DMS79 treated with DMSO at 0.1 percent for 48 hours (cell line): ENCODE data around the gene SFN.
"Not testable (repeated sequence)": the region's sequence is repeated elsewhere in the genome, so short reads cannot be mapped to it uniquely, and the experiment has no call there.

Experiments used
- DNase-seq: peaks from one replicate; lab custom pipeline; 2025; lab: John Stamatoyannopoulos, UW

The SFN gene

DNA sequence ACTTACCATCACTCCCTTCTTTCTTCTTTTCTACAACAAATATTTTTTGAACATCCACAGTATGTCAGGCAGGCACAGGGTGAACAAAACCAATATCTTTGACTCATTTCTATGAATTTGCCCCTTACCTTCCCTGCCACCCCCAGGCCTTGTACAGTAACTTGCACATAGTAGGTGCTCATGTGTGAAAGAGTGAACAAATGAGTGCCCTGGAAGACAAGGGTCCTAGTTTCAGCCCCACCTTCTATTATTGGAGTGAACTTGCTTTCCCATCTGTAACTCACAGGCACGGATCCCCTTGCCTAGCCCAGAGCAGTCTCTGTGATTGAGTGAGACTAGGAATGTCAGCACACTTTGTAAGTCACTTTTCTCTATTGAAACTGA lies 23.6 kb upstream of the SFN start:
- DNase-seq, result no peak

DNA sequence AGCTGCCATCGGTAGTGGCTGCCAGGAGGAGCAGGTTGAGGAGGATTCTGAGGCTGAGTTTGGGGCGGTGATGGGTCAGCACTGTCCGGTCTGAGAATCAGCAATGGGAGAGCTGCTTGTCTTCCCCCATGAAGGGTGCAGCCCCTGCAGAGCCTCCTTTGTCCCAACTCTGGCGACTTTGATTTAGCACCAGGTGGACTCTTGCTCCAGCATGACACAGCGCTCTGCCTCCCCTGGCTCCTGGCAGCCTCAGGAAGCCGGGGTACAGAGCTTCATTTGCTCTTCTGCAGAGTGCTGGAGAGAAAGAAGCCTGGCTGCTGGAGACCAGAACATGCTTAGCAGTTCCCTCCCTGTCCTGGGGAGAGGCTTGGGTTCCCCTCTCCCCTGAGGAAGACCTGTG lies 23.2 kb upstream of the SFN start:
- DNase-seq, result no peak

DNA sequence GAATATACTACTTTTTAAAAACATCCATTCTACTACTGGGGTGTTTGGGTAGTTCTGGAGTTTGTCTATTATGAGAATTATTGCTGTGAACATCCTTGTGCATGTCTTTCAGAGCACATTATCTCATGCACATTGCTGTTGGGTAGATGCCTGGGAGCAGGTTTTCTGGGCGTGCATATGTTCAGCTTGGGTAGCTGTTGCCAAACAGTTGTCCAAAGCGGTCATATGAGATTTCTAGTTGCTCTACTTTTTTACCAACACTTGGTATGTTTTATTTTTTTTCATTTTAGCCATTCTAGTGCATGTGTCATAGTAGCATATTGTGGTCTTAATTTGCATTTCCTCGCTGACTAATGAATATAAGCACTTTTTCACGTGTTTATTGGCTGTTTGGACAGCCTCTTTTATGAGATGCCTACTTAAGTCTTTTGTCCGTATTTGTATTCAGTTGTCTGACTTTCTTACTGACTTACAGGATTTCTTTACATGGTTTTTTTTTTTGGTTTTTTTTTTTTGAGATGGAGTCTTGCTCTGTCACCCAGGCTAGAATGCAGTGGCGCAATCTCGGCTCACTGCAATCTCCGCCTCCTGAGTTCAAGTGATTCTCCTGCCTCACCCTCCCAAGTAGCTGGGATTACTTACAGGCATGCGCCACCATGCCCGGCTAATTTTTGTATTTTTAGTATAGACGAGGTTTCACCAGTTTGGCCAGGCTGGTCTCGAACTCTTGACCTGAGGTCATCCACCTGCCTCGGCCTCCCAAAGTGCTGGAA lies 18.3 kb upstream of the SFN start:
- no peak for DNase-seq

DNA sequence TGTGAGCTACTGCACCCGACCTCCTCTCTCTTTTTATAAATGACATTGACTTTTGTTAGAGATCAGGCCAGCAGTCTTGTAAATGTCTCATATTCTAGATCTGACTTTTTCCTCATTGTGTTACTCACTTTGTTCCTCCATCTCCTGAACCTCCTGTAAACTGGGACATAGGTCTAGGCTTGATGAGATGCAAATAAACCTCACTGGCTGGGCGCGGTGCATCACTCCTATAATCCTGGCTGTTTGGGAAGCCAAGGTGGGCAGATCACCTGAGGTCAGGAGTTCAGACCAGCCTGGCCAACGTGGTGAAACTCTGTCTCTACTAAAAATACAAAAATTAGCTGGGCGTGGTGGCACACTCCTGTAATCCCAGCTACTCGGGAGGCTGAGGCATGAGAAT lies 15.1 kb upstream of the SFN start:
- DNase-seq, result not testable (repeated sequence)

DNA sequence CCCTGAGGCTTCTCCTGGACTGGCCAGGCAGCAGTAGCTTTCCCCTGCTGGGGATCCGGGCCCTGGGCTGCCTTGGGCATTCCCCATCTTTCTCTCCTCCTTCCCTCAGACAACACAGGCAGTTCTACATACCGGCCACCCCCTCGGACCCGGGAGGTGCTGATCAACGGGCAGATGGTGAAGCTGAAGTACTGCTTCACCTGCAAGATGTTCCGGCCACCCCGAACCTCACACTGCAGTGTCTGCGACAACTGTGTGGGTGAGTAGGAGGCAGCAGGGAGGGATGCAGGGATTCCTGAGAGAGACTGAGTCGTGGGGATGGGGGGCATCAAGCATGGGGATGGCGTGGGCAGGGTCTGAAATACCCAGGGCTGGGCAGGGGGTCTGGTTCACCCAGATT lies 14.4 kb upstream of the SFN start:
- no peak for DNase-seq

DNA sequence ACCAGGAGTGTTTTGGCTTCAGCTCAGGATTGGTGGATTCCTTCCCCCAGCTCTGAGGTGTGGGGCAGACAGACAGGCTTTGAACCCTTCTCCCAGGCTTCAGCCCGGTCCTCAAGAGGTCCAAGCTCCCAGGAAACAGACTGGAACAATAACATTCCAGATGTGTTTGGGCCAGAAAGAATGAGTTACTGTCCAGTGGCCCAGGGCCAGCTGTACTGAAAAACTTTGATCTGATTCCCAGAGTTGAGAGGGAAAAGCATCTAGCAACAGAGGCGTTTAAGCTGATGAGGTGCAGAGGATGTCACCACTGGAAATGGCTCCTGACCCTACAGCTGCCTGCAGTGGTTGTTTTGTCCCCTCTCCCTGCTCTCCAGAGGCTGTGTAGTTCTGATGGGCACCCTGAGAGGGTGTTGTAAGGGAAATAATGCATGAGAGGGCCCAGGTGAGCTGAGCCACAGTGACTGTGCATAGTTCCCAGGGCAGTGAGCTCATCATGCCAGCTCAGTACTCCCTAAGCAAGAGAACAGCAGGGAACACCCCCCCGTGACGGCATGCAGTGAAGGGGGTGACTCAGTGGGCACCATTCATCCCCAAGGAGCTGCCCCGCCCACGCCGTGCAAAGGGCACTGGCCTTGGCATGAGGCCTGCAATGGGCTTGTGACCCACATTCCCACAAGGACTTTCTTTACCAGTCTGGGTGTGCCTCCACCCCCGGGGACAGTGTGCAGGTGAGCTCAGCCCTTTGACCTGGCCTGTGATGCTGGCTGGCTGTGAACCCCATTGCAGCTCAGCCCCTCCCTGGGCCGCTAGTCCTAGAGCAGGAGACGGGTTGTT lies 13.8 kb upstream of the SFN start:
- no peak for DNase-seq

DNA sequence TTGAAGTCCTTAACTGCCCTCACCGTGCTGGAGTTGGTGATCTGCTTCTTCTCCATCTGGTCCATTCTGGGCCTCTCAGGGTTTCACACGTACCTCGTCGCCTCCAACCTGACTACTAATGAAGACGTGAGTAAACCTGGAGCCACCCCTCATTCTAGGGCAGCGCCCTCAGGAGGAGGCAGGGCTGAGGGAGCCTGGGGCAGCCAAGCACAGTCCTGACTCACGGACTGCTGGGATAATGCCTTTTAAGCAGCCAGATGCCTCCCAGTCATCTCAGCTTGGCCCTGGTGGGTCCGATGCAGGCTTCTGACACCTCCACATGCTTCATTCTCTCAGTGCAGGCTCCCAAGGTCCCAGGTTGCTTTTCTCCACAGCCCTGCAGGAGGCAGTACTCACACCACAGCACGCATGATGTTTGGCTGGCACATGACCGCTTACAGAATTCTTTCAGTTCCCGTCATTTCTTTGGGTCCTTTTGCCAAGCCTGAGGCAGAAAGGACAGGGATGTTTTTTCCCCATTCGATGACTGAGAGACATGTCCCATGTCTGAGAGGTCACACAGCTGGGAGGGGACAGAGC lies 11.8 kb upstream of the SFN start:
- DNase-seq, result no peak

DNA sequence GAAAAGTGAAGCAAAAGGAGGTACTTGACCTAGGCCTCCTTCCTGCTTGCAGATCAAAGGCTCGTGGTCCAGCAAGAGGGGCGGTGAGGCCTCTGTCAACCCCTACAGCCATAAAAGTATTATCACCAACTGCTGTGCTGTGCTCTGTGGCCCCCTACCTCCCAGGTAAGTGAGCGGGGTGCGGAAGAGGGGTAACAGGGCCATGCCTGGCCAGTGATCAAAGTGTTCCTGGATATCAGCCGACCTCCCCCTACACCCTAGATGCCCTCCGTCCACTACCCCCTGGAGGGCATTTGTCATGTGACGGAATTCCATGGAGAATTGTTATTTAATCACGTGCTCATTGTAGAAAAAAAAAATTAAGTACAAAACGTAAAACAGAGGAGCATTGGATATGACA lies 10.2 kb upstream of the SFN start:
- no peak for DNase-seq

DNA sequence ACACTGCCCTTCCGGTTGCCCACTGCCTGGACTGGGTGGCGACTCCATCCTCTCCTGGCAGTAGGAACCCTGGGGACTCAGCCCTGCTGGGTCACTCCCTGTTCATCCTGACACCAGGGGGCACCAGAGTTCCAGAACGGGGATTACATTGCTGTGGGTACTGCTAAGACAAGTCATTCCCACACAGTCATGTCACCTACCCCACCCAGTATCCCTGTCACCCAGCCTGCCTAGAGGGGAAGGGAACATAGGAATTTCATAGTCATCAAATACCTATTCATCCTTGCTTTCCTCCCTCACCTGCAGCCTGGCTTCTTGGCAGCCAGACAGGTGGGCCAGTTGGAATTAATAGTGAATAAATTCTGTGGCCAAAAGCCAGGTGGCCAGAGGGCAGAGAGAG lies 9.8 kb upstream of the SFN start:
- peak; percentile 27 for DNase-seq

DNA sequence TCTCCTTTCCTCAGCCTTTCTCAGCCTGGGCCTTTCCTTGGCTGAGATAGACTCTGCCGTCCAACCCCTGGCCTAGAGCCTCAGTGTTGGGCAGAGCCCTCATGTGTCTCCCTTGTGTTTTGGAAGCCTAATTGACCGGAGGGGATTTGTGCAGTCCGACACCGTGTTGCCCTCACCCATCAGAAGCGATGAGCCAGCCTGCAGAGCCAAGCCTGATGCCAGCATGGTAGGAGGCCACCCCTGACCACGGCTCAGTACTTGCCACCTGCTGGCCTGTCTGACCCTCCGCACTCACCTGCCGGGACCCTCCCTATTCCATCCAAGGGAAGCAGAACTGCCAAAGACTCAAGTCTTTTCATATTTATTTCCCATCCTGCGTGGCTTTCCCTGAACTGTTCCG lies 9.3 kb upstream of the SFN start:
- no peak for DNase-seq

DNA sequence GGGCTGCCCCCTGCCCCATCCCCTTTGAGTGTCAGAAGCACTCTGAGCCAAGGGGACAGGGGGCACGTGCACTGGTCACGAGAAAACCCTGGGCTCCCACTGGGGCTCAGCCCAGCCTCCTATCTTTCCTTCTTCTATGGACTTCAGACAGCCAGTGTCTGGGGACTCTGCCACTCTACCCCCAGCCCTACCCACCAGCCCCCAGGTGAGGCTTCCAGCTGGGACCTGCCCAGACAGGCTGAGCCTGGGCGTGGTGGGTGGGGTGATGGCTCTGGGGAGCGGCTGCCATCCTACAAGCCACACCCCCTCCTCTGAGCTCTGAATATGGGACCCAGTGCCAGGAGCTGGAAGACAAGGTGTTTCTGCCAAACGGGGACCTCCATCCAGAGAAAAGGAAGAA lies 8.0 kb upstream of the SFN start:
- DNase-seq, result no peak

DNA sequence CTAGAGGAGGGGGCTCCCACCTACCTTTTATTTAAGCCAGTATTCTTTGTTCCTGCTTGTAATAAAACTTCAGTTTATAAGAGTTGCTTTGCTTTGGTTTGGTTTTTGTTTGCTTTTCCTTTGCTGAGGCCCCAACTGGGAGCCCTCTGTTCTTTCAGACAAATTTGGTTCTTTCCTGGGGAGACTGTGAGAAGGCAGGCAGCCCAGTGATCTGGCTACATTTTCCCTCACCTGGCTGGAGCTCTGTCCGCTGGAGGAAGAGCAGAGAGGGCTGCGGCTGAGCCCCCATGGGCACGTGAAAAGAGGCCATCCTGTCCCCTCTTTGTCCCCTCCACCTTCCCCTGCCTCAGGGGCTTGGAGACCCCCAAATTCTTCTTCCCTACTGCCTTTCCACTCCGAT lies 7.3 kb upstream of the SFN start:
- no peak for DNase-seq

DNA sequence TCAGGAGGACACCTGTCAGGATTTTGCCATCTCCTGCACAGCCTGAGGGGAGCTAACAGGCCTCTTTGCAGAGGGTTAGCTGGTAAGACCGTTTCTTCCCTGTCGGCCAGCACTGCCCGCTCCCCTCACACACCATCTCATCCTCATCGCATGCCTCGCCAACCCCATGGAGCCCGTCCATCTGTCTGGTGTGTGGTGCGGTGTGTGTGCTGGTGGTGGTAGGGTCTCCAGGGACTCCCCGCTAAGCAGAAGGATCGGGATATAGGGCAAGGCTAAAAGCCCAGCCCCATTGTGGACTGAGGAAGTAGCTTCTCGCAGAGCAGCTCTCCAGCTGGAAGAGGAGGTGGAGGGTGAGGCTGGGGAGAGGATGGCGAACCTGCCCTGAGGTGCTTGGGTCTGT lies 6.8 kb upstream of the SFN start:
- no peak for DNase-seq

DNA sequence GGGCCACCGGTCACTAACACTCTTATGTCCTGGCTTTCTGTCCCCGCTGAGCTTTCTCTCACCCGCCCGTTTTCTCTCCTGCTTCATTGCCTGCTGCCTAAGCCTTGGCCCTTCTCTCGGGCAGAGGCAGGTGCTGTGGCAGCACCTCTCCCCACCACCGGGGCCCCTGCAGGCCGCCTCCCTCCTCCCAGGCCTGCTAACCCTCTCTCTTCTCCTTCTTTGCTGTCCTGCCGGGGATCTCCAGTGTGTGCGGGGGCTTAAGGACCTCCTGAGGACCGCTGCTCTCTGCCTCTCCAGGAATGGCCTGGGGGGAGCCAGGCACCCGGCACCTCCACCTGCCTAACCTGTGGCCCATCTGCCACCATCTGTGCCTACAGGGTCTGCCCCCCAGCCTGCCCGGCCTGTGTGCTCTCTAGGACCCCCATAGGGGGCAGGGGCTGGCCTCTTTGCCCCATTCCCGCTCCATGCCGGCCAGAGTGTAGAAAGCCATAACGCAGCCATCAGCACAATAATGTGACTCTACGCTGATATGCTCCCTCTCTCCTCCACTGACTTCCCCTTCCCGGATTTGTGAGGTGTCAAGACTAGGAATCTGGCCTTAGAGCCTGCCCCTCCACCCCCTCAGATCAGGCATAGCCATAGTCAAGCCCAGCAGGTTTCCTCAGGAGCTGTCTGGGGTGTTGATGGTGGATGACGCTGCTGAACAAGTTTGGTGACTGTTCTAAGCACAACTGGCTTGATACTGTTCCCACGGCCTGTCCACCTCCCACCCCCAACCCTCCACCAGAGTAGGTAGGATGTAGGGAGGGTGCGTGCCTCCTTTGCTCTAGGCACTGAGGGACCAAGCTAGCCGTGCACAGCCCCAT lies 6.1 kb upstream of the SFN start:
- no peak for DNase-seq

DNA sequence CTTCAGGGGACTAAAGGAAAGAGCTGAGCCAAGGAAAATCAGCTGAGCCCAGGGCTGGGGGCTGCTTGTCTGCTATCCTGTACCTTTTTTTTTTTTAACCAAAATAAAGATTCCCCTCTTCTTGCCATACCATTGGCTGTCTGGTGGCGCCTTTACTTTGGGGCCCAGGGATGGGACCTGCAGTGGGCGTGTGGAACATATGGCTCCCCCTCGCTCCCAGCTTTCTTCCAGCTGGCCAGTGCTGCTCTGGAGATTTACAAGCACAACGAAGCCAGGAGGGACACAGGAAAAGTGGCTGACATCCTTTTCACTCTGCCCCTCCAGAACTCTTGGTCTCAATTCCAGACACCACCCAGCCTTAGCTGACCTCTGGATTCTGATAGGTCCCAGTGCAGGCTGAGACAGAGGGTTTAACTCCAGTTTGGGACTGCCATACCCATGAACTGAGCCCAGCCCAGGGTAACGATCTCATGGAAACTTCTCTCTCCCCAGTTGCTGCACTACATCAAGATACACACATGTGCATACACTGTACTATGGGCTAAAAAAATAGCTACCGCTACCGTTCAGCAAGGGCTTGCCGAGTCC lies 5.4 kb upstream of the SFN start:
- no peak for DNase-seq

DNA sequence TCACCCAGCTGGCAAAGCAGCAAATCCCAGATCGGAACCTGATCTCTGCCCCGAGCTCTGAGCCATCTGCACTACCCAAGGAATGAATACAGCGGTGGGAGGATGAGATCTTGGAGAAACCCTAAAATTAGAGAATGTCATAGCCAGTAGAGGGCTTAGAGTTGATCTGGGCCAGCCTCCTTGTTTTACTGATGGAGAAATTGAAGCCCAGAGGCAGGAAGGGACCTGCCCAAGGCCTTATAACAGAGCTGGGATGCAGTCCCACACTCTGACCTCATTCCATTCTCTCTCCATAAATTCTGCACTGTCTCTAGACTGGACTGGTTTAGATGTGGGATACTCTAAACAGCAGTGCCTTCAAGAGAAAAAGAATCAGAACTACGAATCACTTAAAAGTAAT lies 4.8 kb upstream of the SFN start:
- no peak for DNase-seq

DNA sequence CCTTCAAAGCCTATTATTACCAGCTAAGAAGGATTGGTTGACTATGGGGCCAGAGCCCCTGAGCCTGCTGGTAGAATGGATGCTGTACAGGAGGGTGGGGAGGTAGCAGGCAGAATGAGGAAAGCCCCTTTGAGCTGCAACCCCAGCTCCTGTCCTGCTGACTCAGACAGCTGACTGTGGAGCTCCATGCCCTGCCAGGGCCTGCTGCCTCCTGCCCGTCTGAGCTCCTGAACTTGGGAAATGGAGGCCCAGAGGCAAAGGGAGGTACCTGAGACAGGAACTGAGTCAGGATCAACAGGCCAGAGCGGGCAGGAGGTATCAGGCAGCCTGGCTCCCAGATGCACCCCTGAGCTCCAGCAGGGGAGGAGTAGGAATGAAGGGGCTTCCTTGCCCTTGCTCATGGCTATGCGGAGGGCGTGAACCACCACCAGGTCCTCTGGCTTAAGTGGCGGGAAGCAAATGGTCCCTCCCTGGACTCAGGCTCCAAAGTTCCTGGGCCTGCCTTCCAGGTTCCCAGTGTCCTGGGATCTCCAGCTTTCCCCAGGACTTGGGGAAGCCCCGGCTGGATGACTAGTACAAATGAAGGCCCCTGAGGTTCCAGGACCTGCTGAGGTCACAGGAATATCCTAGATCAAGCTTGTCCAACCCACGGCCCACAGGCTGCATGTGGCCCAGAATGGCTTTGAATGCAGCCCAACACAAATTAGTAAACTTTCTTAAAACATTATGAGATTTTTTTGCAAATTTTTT lies 3.9 kb upstream of the SFN start:
- no peak for DNase-seq

DNA sequence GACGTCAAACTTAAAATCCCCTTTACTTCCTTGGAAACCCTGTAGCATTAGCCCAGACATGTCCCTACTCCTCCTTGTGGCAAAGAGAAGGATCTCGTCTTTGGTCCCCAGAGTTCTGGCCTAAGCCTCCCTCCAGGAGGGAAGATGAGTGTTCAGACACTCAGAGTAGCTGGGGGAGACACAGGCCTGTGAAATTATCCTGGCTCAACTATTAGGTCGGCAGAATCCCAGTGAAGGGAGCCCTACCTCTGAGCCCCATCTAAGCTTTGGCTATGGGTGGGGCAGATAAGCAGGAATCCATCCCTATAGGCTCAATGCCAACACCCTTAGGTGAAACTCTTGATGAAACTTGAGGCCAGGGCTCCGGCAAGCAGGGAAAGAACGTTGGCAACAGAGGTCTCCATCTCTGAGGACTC lies 1.7 kb upstream of the SFN start:
- no peak for DNase-seq

DNA sequence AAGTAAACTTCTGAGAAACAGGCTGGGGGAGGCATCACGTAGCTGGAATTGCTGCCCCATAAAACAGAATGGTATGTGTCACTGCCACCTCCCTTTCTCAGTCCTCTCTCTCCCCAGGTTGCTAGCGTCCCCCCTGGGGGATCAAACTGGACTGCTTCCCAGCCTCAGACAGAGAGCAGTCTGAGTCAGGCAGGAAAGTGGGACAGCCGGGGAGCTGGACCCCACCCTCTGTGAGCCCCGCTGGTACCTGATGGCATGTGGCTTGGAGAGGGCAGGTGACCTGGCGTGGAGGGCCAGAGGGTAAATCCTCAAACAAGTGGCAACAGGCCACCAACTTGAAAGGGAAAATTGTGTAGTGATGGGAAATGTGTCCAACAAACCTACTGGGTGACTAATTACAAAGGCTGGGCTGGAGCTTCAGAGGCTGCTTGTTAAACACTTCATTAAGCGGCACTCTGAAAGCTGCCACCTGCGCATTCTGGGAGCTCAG lies 1.0 kb upstream of the SFN start:
- DNase-seq, result no peak

DNA sequence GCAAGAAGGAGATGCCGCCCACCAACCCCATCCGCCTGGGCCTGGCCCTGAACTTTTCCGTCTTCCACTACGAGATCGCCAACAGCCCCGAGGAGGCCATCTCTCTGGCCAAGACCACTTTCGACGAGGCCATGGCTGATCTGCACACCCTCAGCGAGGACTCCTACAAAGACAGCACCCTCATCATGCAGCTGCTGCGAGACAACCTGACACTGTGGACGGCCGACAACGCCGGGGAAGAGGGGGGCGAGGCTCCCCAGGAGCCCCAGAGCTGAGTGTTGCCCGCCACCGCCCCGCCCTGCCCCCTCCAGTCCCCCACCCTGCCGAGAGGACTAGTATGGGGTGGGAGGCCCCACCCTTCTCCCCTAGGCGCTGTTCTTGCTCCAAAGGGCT lies 732 bp downstream of the SFN start:
- DNase-seq, result peak; percentile 43
